SK-N-SH (cell line): ENCODE data around the gene ZNF296. TPM values are rescaled to one million over a fixed set of nuclear protein-coding genes. Genes with fewer than 3 reads are reported as not detected.

Experiments
- CTCF ChIA-PET: fragments of 300-600, 350-600 bp; formaldehyde crosslinking; extraction: SDS; loops from one replicate; lab custom pipeline; 2021; lab: Yijun Ruan, JAX
- POLR2A ChIA-PET: fragments of 350-600 bp; sonication (Branson Sonifier 250); formaldehyde crosslinking; extraction: SDS; loops from one replicate; lab custom pipeline; 2020; ENCODE audit warnings: antibody characterized with exemption, inconsistent platforms; lab: Yijun Ruan, JAX
- DNase-seq: peaks from one replicate; pipeline ENCODE4 v3.0.0; 2012
- H2AFZ ChIP-seq: fragments of 200-600 bp; sonication (generic); 2 replicates; pipeline ENCODE4 v1.8.1; 2016; ENCODE audit warnings: antibody characterized with exemption, mild to moderate bottlenecking, low read depth
- H3F3A ChIP-seq: fragments of 200-600 bp; sonication (generic); replicated peaks from 2 replicates; pipeline ENCODE3; 2016; ENCODE audit warnings: antibody characterized with exemption, mild to moderate bottlenecking; ENCODE audit not compliant: insufficient read depth
- H3K27ac ChIP-seq, 2 experiments: fragments of 200-500 bp in 1 of 2; fragments of 200-600 bp in 1 of 2; sonication (Bioruptor generic) in 1 of 2; sonication (generic), shearing (Covaris generic) in 1 of 2; 2 replicates each; pipeline versions ENCODE4 v1.5.1 to v1.6.1; 2014 to 2016; ENCODE audit warnings: low read depth in 2 of 2, inconsistent platforms in 1 of 2, low read length in 1 of 2, mild to moderate bottlenecking in 1 of 2, mixed read lengths in 1 of 2
- H3K27me3 ChIP-seq: fragments of 200-600 bp; sonication (generic), shearing (Covaris generic); 2 replicates; pipeline ENCODE4 v1.6.1; 2016; ENCODE audit warnings: mixed run types; ENCODE audit not compliant: insufficient read depth
- H3K36me3 ChIP-seq, 2 experiments: fragments of 200-500 bp in 1 of 2; fragments of 200-600 bp in 1 of 2; sonication (Bioruptor generic) in 1 of 2; sonication (generic) in 1 of 2; replicated peaks in 1 of 2; 2 replicates each; pipeline versions ENCODE3 to v1.5.1; 2014 to 2016; ENCODE audit warnings: low read length in 1 of 2, mild to moderate bottlenecking in 1 of 2; ENCODE audit not compliant: insufficient read depth in 2 of 2, control insufficient read depth in 1 of 2
- H3K4me1 ChIP-seq, 2 experiments: fragments of 200-500 bp in 1 of 2; fragments of 200-600 bp in 1 of 2; sonication (Bioruptor generic) in 1 of 2; sonication (generic), shearing (Covaris generic) in 1 of 2; 2 replicates each; pipeline versions ENCODE4 v1.5.1 to v1.6.1; 2014 to 2016; ENCODE audit warnings: low read depth in 1 of 2, low read length in 1 of 2, mixed run types in 1 of 2; ENCODE audit not compliant: insufficient read depth in 2 of 2, control insufficient read depth in 1 of 2
- H3K4me2 ChIP-seq: fragments of 200-600 bp; sonication (generic), shearing (Covaris generic); 2 replicates; pipeline ENCODE4 v1.6.1; 2017; ENCODE audit warnings: mixed run types
- H3K4me3 ChIP-seq, 2 experiments: fragments of 200-500 bp in 1 of 2; fragments of 200-600 bp in 1 of 2; sonication (Bioruptor generic) in 1 of 2; sonication (generic), shearing (Covaris generic) in 1 of 2; 2 replicates each; pipeline versions ENCODE4 v1.5.1 to v1.8.1; 2014 to 2016; ENCODE audit warnings: low read depth in 2 of 2, inconsistent platforms in 1 of 2, low read length in 1 of 2, mild to moderate bottlenecking in 1 of 2, mixed read lengths in 1 of 2, moderate library complexity in 1 of 2
- H3K79me2 ChIP-seq: fragments of 200-600 bp; sonication (generic); 2 replicates; pipeline ENCODE4 v1.8.1; 2017; ENCODE audit warnings: mild to moderate bottlenecking; ENCODE audit not compliant: insufficient read depth
- H3K9ac ChIP-seq: fragments of 200-600 bp; sonication (generic); 2 replicates; pipeline ENCODE4 v1.6.1; 2017; ENCODE audit warnings: mixed run types
- H3K9me2 ChIP-seq: fragments of 200-600 bp; sonication (generic); 2 replicates; pipeline ENCODE4 v1.6.1; 2017; ENCODE audit warnings: mixed run types
- H3K9me3 ChIP-seq: fragments of 200-600 bp; sonication (generic); 2 replicates; pipeline ENCODE4 v1.6.1; 2017; ENCODE audit warnings: mixed run types, mild to moderate bottlenecking, moderate library complexity
- H4K20me1 ChIP-seq: fragments of 200-600 bp; sonication (generic); 2 replicates; pipeline ENCODE4 v1.6.1; 2017; ENCODE audit warnings: mild to moderate bottlenecking, mixed run types; ENCODE audit not compliant: insufficient read depth
- ELF1 ChIP-seq: IDR thresholded peaks from 2 replicates; pipeline ENCODE4 v1.4.0; 2012
- FOXM1 ChIP-seq: IDR thresholded peaks from 2 replicates; pipeline ENCODE4 v1.4.0; 2012; ENCODE audit warnings: low read depth, mild to moderate bottlenecking
- REST ChIP-seq: IDR thresholded peaks from 2 replicates; pipeline ENCODE4 v1.6.1; 2012; ENCODE audit warnings: mild to moderate bottlenecking, low read depth, low read length, moderate library complexity
- RFX5 ChIP-seq: IDR thresholded peaks from 2 replicates; pipeline ENCODE4 v1.6.1; 2012; ENCODE audit warnings: mild to moderate bottlenecking, improper control_type of control experiment, low read length
- USF2 ChIP-seq: fragments of 150-350 bp; IDR thresholded peaks from 2 replicates; pipeline ENCODE4 v1.6.1; 2017; ENCODE audit warnings: antibody characterized with exemption, low read length, low read depth, borderline replicate concordance
- WGBS: methylation state at CpG from one replicate; pipeline ENCODE4 v1.1.6; 2017; ENCODE audit warnings: low lambda C conversion rate; 5-methylcytosine and 5-hydroxymethylcytosine counted together
- polyA plus RNA-seq, 3 experiments: library from polyadenylated mRNA; depleted of rRNA; stranded (reverse); fragments of >200 nt; gene quantifications; 2 replicates each; pipeline ENCODE4 v1.2.3, GENCODE V29; 2012

The ZNF296 gene
- polyA plus RNA-seq (2012; rRNA removed) = 0.16 and 0.21 TPM in 2 replicates
- polyA plus RNA-seq (2012; cell fraction: cytosol; rRNA removed) = 0.06 and 0.12 TPM in 2 replicates
- 2.1 and 2.8 TPM in 2 replicates for polyA plus RNA-seq (2012; cell fraction: nucleus; rRNA removed)

GRCh38 chr19:45076029-45076850 lies at the start of gene ZNF296:
Gene ZNF296, minus strand, starts transcription at chr19:45076478. Its CDS starts 105 bp downstream, at chr19:45076373.
- Histone ChIP-seq H3K27ac (no peak within 1 kb of the TSS), H3K36me3 (peaks cover 5 to 6% of the 10 kb centered on the region in 2 experiments), H2AFZ (peak within 1 kb of the TSS; percentile 59; the same call in 1 of the 2 replicates), H3K4me1 (peaks cover 0 to 9% of the 10 kb centered on the region in 2 experiments; a peak in 1 of 4 replicates), H3K4me2 (no peak within 1 kb of the TSS), H3F3A (peaks cover 8% of the 10 kb centered on the region), H3K79me2 (peaks cover 22% of the 10 kb centered on the region), H3K9me3 (no peaks in the 10 kb centered on the region), H3K4me3 (no peak within 1 kb of the TSS), H3K9ac (no peak within 1 kb of the TSS), H4K20me1 (no peaks in the 10 kb centered on the region), H3K9me2 (no peaks in the 10 kb centered on the region), H3K27me3 (no peaks in the 10 kb centered on the region)
- no peak for DNase-seq
- WGBS = 69% methylated on average over 70 of the region's 81 CpGs
- TF ChIP-seq ELF1 (no peak), RFX5 (no peak)
- CTCF ChIA-PET = no interaction called here
- POLR2A ChIA-PET = no interaction called here

GRCh38 chr19:45125360-45125759 lies 49.1 kb upstream of the ZNF296 start:
- DNase-seq = no peak
- H2AFZ ChIP-seq = no peak overlapping the region
- no peaks in the 10 kb centered on the region for H3K9me2 ChIP-seq
- H3K4me3 ChIP-seq = no peak overlapping the region
- H3K9ac ChIP-seq = no peak overlapping the region
- WGBS = 81% methylated on average over 2 of the region's 9 CpGs
- ChIA-PET CTCF (interaction anchor here (1.0 to 2.7 kb wide), 6 partner anchors 10 to 34 kb away, joined by 4 to 24 read pairs (median 7); partner anchors contain the start of gene PPP1R37), POLR2A (no interaction called here)
- H3F3A ChIP-seq = no peaks in the 10 kb centered on the region
- TF ChIP-seq USF2 (no peak), FOXM1 (no peak), REST (no peak)
- no peaks in the 10 kb centered on the region for H3K9me3 ChIP-seq
- no peaks in the 10 kb centered on the region for H3K36me3 ChIP-seq
- H4K20me1 ChIP-seq = peaks cover 86% of the 10 kb centered on the region
- no peaks in the 10 kb centered on the region for H3K27me3 ChIP-seq
- no peak overlapping the region for H3K4me2 ChIP-seq
- H3K4me1 ChIP-seq = peaks cover 0 to 24% of the 10 kb centered on the region in 2 experiments; a peak in 1 of 4 replicates
- peaks cover 64% of the 10 kb centered on the region for H3K79me2 ChIP-seq
- H3K27ac ChIP-seq = no peak overlapping the region
